GM12878 (cell line): Measurements from ENCODE around the gene RFX7.
"Not testable (repeated sequence)": the region's sequence is repeated elsewhere in the genome, so short reads cannot be mapped to it uniquely, and the experiment has no call there.

ENCODE experiments used
- IRF4 ChIP-seq: IDR thresholded peaks from 2 replicates; pipeline ENCODE4 v1.6.1; 2011; ENCODE audit warnings: low read depth, low read length
- RCOR1 ChIP-seq: conservative IDR thresholded peaks from 2 replicates; pipeline ENCODE4 v1.6.1; 2012; ENCODE audit warnings: low read depth, low read length, improper control_type of control experiment
- SPI1 ChIP-seq: IDR thresholded peaks from 2 replicates; pipeline ENCODE4 v1.6.1; 2011; ENCODE audit warnings: low read depth, mild to moderate bottlenecking, low read length, moderate library complexity, borderline replicate concordance; ENCODE audit not compliant: insufficient read depth
- ZNF274 ChIP-seq: IDR thresholded peaks from one replicate; pipeline ENCODE4 v1.8.0; 2011; ENCODE audit not compliant: insufficient read length, insufficient read depth
- TF ChIP-seq, protein P1 (sequence below), 3 experiments: IDR thresholded peaks in 2 of 3; conservative IDR thresholded peaks in 1 of 3; 2 replicates each; pipeline ENCODE4 v1.5.1; 2011; ENCODE audit warnings: low read depth in 3 of 3, low read length in 3 of 3, mild to moderate bottlenecking in 3 of 3, control low read depth in 2 of 3, moderate library complexity in 2 of 3, inconsistent platforms in 1 of 3, mixed read lengths in 1 of 3; ENCODE audit not compliant: control insufficient read depth in 2 of 3, insufficient read depth in 1 of 3; ENCODE audit errors: extremely low read depth in 1 of 3
- TF ChIP-seq, protein P2 (sequence below): IDR thresholded peaks from 2 replicates; pipeline ENCODE4 v1.6.1; 2011; ENCODE audit warnings: borderline replicate concordance, low read depth, mild to moderate bottlenecking, moderate library complexity, mixed read lengths, low read length; ENCODE audit not compliant: insufficient read depth; ENCODE audit errors: extremely low read length

DNA sequence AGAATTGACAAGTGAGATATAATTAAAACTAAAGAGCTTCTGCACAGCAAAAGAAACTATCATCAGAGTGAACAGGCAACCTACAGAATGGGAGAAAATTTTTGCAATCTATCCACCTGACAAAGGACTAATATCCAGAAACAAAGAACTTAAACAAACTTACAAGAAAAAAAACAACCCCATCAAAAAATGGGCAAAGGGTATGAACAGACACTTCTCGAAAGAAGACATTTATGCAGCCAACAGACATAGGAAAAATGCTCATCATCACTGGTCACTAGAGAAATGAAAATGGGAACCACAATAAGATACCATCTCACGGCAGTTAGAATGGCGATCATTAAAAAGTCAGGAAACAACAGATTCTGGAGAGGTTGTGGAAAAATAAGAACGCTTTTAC lies 88.9 kb downstream of the RFX7 start:
- TF ChIP-seq, protein P1, sequence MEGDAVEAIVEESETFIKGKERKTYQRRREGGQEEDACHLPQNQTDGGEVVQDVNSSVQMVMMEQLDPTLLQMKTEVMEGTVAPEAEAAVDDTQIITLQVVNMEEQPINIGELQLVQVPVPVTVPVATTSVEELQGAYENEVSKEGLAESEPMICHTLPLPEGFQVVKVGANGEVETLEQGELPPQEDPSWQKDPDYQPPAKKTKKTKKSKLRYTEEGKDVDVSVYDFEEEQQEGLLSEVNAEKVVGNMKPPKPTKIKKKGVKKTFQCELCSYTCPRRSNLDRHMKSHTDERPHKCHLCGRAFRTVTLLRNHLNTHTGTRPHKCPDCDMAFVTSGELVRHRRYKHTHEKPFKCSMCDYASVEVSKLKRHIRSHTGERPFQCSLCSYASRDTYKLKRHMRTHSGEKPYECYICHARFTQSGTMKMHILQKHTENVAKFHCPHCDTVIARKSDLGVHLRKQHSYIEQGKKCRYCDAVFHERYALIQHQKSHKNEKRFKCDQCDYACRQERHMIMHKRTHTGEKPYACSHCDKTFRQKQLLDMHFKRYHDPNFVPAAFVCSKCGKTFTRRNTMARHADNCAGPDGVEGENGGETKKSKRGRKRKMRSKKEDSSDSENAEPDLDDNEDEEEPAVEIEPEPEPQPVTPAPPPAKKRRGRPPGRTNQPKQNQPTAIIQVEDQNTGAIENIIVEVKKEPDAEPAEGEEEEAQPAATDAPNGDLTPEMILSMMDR (IDR thresholded peaks at IDR 0.05 in 2 of 3, conservative IDR thresholded peaks at IDR 0.05 in 1 of 3; ENCODE audit: control insufficient read depth in 2 of 3, extremely low read depth in 1 of 3, insufficient read depth in 1 of 3, low read depth in 3 of 3, low read length in 3 of 3): not testable (repeated sequence)
- TF ChIP-seq IRF4, ZNF274, SPI1, RCOR1: not testable (repeated sequence)
- TF ChIP-seq, protein P2, sequence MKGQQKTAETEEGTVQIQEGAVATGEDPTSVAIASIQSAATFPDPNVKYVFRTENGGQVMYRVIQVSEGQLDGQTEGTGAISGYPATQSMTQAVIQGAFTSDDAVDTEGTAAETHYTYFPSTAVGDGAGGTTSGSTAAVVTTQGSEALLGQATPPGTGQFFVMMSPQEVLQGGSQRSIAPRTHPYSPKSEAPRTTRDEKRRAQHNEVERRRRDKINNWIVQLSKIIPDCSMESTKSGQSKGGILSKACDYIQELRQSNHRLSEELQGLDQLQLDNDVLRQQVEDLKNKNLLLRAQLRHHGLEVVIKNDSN: not testable (repeated sequence)
